AG09319 (cell line): ENCODE measurements around the gene UBE2N.

ENCODE experiments used
- DNase-seq: peaks from one replicate; pipeline ENCODE4 v3.0.0-alpha.2; 2010; ENCODE audit warnings: low read depth; ENCODE audit errors: extremely low read depth
- TF ChIP-seq, protein P1 (sequence below): IDR thresholded peaks from 2 replicates; pipeline ENCODE4 v1.5.1; 2011; ENCODE audit warnings: low read depth, mild to moderate bottlenecking, inconsistent platforms, low read length, moderate library complexity

Gene UBE2N

DNA sequence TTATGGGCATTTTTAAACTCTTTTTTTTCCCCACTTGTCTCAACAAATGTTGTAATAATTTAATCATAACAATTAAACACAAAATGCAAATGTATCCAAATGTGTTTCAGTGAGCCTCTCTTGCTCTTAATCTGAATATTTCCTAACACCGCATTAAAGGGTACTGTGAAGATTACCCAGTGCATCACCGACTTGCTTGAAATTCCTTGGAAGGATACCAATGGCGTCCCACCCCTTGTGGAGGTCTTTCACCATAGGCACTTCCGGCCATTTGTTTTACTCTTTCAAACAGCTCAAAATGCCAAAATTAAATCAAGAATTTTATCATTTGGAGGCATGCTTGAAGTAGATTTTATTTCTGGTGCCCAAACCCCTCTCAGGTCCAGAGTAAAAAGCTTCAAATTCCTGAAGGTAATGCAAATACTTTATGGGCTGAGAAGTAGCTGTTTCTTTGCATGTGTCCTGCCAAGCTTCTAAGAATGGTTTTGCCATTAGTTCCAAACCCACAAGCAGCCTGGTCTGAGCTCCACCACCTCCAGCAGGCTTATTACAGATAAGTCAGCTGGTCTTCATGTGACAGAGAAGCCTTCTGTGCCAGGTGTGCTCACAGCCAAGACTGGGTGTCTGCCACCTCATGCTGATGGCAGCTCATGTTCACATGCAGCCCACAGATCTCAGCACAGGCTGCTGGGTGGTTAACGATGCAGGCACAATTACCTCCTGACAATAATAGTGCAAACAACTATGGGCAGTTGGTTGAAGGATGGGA is 80.4 kb downstream of the UBE2N start:
- TF ChIP-seq, protein P1, sequence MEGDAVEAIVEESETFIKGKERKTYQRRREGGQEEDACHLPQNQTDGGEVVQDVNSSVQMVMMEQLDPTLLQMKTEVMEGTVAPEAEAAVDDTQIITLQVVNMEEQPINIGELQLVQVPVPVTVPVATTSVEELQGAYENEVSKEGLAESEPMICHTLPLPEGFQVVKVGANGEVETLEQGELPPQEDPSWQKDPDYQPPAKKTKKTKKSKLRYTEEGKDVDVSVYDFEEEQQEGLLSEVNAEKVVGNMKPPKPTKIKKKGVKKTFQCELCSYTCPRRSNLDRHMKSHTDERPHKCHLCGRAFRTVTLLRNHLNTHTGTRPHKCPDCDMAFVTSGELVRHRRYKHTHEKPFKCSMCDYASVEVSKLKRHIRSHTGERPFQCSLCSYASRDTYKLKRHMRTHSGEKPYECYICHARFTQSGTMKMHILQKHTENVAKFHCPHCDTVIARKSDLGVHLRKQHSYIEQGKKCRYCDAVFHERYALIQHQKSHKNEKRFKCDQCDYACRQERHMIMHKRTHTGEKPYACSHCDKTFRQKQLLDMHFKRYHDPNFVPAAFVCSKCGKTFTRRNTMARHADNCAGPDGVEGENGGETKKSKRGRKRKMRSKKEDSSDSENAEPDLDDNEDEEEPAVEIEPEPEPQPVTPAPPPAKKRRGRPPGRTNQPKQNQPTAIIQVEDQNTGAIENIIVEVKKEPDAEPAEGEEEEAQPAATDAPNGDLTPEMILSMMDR = no peak
- DNase-seq = no peak

- DNase-seq = no peak
- TF ChIP-seq, protein P1 = no peak
Observed at GRCh38 chr12:93360688-93361087, 81.1 kb downstream of the UBE2N start.

DNA sequence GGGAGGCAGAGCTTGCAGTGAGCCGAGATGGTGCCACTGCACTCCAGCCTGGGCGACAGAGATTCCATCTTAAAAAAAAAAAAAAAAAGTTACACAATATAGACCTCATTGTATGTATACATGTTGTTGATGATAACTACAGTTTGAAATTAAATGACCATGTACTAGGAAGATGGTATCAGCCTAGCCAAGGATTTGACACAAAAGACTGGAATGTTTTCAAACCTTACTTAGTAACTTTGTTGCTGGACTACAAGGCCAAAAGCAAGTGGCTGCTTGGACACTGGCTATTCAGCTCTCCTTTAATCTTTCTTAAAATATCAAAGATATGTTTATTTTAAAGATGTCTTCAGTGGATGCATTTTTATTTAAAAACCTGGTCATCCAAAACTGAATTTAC is 82.9 kb downstream of the UBE2N start:
- DNase-seq = no peak
- TF ChIP-seq, protein P1 = no peak

- TF ChIP-seq, protein P1 = no peak
- DNase-seq = no peak
Observed at GRCh38 chr12:93358058-93358457, 83.7 kb downstream of the UBE2N start.

GRCh38 chr12:93356214-93356613 is 85.5 kb downstream of the UBE2N start:
- TF ChIP-seq, protein P1 = no peak
- no peak for DNase-seq
